Keratinocyte (primary cell): ENCODE results near the gene ZNF70.

Experiments
- EZH2 ChIP-seq: IDR thresholded peaks from one replicate; pipeline ENCODE4 v1.6.1; 2012; ENCODE audit warnings: inconsistent platforms, mild to moderate bottlenecking, low read length, moderate library complexity
- TF ChIP-seq, protein P1 (sequence below), 3 experiments: IDR thresholded peaks in 1 of 3; conservative IDR thresholded peaks in 1 of 3; optimal IDR thresholded peaks in 1 of 3; 2 replicates in 2 of 3; 3 replicates in 1 of 3; pipeline versions ENCODE3 to v1.5.1; 2011; ENCODE audit warnings: low read length in 3 of 3, mild to moderate bottlenecking in 3 of 3, moderate library complexity in 2 of 3, control low read depth in 1 of 3, inconsistent platforms in 1 of 3; ENCODE audit not compliant: insufficient read depth in 2 of 3; ENCODE audit errors: extremely low read depth in 1 of 3

GRCh38 chr22:23743303-23743705 lies 7.6 kb downstream of the ZNF70 start:
- TF ChIP-seq EZH2: no peak
- TF ChIP-seq, protein P1, sequence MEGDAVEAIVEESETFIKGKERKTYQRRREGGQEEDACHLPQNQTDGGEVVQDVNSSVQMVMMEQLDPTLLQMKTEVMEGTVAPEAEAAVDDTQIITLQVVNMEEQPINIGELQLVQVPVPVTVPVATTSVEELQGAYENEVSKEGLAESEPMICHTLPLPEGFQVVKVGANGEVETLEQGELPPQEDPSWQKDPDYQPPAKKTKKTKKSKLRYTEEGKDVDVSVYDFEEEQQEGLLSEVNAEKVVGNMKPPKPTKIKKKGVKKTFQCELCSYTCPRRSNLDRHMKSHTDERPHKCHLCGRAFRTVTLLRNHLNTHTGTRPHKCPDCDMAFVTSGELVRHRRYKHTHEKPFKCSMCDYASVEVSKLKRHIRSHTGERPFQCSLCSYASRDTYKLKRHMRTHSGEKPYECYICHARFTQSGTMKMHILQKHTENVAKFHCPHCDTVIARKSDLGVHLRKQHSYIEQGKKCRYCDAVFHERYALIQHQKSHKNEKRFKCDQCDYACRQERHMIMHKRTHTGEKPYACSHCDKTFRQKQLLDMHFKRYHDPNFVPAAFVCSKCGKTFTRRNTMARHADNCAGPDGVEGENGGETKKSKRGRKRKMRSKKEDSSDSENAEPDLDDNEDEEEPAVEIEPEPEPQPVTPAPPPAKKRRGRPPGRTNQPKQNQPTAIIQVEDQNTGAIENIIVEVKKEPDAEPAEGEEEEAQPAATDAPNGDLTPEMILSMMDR (optimal IDR thresholded peaks at IDR 0.05 in 1 of 3, IDR thresholded peaks at IDR 0.05 in 1 of 3, conservative IDR thresholded peaks at IDR 0.05 in 1 of 3; ENCODE audit: extremely low read depth in 1 of 3, insufficient read depth in 2 of 3, low read length in 3 of 3): no peak
